GM19397 (cell line): ENCODE data around the gene TFAP2C.

ENCODE experiments used
- ATAC-seq: cut with Tn5 transposase; IDR thresholded peaks from one replicate; pipeline ENCODE4 v1.9.1; 2021; ENCODE audit warnings: mild to moderate bottlenecking, moderate library complexity; ENCODE audit not compliant: unreplicated experiment

The TFAP2C gene

GRCh38 chr20:56628873-56629463 lies at the start of gene TFAP2C:
Gene TFAP2C (plus strand): TSS chr20:56629306. CDS start chr20:56629545, 239 bp downstream.
- ATAC-seq, result no peak

DNA sequence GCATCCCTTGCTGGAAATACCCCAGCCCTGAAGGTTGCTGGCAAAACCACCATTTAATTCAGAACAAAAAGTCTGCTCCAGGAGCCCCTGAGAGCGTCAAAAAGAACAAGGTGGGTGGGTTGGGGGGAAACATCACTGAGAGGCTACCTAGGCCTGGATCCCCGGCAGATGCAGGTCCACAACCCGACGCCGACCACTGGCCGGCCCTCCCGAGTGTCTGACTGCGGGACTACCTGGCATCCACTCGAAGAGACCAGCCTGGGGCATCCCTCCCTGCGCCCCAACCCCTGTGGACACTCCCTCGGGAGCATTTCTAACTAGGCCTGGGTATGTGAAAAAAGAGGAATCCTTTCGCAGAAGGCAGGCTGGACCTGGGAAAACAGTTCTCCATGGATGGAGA lies 48.9 kb upstream of the TFAP2C start:
- no peak for ATAC-seq

DNA sequence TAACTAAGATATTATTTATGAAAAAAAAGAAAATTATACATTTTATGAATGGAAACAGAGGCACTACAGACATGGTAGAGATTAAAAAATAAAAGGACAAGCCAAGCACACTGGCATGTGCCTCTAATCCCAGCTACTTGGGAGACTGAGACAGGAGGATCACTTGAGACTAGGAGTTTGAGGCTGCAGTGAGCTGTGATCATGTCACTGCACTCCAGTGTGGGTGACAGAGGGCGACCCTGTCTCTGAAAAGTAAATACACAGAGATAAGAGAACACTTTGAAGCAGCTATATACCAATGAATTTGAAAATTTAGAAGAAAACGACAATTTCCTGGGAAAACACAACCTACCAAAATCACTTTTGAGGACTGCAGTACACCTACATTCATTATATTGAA lies 47.4 kb upstream of the TFAP2C start:
- ATAC-seq, result no peak

- no peak for ATAC-seq
Measured at GRCh38 chr20:56582542-56582941, 46.6 kb upstream of the TFAP2C start.

GRCh38 chr20:56584916-56585315 lies 44.2 kb upstream of the TFAP2C start:
- ATAC-seq, result no peak

DNA sequence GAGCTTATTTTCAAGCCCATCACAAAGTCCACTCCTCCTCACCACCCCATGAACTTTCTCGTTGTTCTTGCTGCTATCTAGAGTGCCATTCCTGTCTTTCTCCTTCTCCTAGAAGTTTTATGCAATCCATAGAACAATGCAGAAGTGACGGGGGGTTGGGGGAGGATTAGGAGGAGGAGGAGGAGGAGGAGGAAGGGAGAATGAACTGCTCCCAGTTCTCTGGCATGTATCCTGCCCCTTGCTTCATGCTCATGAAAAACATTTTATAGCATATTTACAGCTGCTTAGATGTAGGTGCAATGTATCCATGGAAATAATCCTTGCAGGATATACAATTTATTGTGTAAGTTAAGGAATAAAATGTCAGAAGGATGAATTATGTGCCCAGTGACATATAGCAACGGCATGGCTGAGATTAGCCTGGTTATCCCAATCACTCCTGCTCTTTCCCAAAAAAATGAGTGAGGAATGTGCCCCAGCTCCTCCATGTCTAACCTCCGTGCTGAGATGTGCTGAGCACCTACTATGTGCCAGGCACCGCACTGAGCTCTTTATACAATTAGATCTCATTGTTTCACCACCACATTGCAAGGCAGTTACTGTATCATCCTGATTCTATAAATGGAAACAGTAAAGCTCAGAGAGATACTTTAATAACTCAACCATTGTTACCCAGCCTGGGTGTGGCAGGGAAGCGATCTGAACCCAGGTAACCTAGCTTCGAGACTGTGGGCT lies 41.6 kb upstream of the TFAP2C start:
- no peak for ATAC-seq

GRCh38 chr20:56588996-56589395 lies 40.1 kb upstream of the TFAP2C start:
- ATAC-seq, result no peak

- ATAC-seq, result no peak
Measured at GRCh38 chr20:56589633-56590032, 39.5 kb upstream of the TFAP2C start.

DNA sequence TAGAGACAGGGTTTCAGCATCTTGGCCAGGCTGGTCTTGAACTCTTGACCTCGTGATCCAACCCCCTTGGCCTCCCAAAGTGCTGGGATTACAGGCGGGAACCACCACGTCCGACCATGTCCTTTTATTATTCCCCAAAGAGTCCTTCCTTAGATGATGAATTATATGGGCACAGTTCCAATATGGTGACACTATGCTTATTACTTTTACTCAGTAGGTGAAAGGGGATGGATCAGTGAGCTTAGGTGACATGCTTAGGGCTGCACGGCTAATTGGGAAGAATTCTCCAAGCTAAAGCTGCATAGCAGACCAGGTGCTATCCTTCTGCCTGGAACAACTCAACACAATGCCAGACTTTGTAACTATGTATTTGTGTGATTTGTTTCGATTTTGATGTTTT lies 38.2 kb upstream of the TFAP2C start:
- ATAC-seq, result no peak

GRCh38 chr20:56592211-56592610 lies 36.9 kb upstream of the TFAP2C start:
- no peak for ATAC-seq

DNA sequence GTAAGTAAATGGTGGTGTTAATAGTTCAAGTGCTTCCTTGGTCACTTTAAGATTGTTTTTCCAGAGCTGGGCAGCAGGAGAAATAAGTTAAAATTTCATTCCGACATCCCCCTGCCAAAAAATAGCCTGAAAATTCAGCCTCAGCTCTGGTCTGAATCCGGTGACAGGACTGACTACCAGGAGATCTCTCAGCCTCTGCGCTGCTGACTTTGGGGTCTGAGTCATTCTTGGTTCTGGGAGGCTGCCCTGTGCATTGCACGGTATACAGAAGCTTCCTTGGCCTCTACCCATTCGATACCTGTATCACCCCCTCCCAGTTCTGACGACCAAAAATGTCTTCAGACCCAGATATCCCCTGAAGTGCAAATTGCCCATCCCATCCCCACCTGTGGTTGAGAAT lies 36.3 kb upstream of the TFAP2C start:
- ATAC-seq, result no peak

- no peak for ATAC-seq
Measured at GRCh38 chr20:56595746-56596475, 33.2 kb upstream of the TFAP2C start.

GRCh38 chr20:56601166-56601565 lies 27.9 kb upstream of the TFAP2C start:
- ATAC-seq, result no peak

DNA sequence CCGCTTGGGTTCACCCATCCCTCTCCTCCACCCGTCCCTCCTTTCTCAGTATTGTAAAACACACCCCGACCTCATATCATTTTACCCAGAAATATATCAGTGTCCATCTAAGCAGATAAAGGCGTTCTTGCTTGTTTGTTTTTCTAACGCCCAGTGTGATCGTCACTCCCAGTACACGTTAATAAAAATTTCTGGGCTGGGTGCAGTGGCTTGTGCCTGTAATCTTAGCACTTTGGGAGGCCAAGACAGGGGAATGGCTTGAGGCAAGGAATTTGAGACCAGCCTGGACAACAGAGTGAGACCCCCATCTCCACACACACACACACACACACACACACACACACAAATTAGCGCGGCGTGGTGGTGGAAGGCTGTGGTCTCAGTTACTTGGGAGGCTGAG lies 24.4 kb upstream of the TFAP2C start:
- no peak for ATAC-seq

DNA sequence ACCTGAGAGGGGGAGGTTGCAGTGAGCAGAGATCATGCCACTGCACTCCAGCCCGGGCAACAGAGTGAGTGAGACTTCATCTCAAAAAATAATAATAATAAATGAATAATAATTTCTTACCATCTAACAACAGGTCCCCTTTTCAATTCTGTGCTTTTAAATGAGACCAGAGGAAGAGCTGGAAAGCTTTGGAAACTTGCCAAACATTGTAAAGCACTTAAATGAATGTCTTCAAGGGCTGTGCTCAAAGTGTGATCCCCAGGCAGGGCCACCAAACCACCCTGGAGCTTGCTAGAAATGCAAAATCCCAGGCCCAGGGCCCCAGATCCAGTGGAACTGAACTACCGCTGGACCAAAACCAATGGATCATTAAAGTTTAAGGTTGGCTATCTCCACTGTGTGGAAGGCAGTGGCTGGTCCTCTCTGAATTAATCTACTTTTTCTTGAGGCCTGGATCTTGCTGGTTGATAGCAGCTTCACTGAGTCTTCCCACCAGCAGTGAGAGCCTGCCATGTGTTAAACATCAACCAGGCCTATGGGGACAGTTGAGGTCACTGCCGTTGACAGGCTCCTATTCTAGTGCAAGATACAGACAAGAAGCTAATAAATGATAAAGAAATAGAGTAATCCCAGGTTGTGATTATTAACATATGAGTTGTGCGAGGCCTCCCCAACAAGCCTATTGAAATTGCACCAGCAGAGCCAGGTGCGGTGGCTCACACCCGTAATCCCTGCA lies 23.7 kb upstream of the TFAP2C start:
- no peak for ATAC-seq

DNA sequence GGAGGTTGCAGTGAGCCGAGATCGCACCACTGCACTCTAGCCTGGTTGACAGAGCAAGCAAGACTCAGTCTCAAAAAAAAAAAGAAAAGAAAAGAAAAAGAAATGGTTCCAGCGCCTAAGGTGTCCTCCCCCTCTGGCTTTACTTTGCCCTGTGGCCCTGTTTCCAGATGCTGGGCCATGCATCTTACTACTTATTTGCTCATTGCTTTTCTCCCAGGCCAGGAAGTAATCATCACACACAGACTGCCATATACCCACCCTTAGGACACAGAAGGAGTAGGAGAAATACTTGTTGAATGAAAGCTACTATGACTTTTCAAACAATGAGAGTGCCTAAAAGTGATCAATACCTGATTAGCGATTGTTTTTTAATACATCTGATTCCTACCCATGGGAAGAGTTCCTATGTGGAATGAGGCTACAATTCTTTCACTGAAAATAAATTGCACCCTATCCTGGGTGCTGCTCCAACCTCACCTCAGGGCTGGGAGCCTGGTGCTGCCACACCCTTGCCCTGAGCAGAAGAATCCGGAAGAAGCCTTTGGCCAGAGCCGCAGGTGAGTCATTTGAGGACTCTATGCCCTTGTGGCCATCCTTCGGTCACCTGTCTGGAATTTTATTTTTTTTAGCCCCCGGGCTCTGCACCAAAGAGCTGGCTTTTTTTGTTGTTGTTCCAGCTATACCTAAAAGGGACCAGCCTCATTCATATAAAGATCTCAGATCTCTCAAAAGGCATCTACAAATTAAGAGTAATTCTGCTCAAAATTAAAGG lies 22.7 kb upstream of the TFAP2C start:
- ATAC-seq, result no peak

DNA sequence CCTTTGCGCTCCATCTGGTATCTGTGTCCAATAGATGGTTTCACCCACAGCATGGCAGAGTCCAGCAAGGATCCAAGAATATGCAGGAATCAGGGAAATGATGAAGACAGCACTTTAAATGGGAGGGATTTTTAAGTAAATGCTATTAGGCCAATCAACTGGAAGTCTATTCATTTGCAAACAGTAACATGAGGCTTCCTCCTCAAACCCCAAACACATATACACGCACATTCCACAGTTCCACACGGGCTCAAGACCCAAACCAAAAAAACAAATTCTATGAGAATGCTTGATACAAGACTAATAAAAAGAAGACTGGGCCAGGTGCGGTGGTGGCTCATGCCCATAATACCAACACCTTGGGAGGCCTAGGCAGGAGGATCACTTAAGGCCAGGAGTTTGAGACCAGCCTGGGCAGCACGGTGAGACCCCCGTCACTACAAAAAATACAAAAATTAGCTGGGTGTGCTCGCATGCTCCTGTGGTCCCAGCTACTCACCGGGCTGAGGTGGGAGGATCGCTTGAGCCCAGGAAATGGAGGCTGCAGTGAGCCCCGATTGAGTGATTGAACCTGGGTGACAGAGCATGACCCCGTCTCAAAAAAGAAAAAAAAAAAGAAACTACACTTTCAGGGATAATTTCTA lies 21.9 kb upstream of the TFAP2C start:
- no peak for ATAC-seq

GRCh38 chr20:56608376-56608775 lies 20.7 kb upstream of the TFAP2C start:
- ATAC-seq, result no peak

GRCh38 chr20:56609321-56609720 lies 19.8 kb upstream of the TFAP2C start:
- no peak for ATAC-seq

DNA sequence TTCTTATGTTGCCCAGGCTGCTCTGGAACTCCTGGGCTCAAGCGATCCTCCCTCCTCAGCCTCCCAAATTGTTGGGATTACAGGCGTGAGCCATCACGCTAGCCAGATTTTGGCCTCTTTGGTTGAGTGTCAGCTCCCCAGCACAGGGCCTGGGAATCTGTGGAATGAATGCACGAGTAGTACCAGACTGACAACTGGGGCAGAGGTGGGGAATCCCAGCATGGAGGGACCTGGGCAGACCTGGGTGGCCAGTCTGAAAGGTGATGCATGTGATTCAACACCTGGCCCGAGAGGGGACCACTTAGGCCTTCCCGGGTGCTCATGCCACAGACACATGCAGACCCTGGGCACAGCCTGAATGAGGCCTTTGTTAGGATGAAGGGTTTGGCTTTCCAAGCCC lies 19.0 kb upstream of the TFAP2C start:
- no peak for ATAC-seq
